GM12878 (cell line): ENCODE measurements around the gene MRPL2. TPM values are rescaled to one million over a fixed set of nuclear protein-coding genes. Genes with fewer than 3 reads are reported as not detected.

Experiments used
- ATAC-seq: fragments of 200-7000 bp; cut with Tn5 transposase; 3 replicates; pipeline ENCODE4 v1.9.1; 2020; ENCODE audit warnings: mild to moderate bottlenecking, moderate library complexity
- BruUV-seq: library from RNA; stranded (reverse); fragments of 400-500 nt; replicated peaks from 2 replicates; lab custom pipeline; 2021; lab: Mats Ljungman, UMichigan
- CTCF ChIA-PET: fragments of 300-600 bp; sonication (Branson Sonifier 250); formaldehyde crosslinking; extraction: SDS; loops from one replicate; lab custom pipeline; 2021; ENCODE audit warnings: inconsistent platforms; lab: Yijun Ruan, JAX
- POLR2A ChIA-PET: fragments of 350-600 bp; formaldehyde crosslinking; extraction: SDS; loops from one replicate; lab custom pipeline; 2021; ENCODE audit warnings: inconsistent platforms; lab: Charles Lee
- RAD21 ChIA-PET: fragments of 300-600 bp; sonication (Branson Sonifier 250); formaldehyde crosslinking; loops from one replicate; lab custom pipeline; 2023; ENCODE audit warnings: antibody characterized with exemption; ENCODE audit not compliant: unreplicated experiment; lab: Charles Lee
- SMC1A ChIA-PET: fragments of 300-600 bp; sonication (Branson Sonifier 250); formaldehyde crosslinking; loops from one replicate; lab custom pipeline; 2023; ENCODE audit not compliant: unreplicated experiment, uncharacterized antibody; lab: Charles Lee
- DNase-seq: peaks from one replicate; pipeline ENCODE4 v3.0.0-alpha.2; 2011; ENCODE audit warnings: low read depth, low spot score
- FAIRE-seq: peaks from 3 replicates; lab custom pipeline; 2011; peaks lifted over from hg19 to GRCh38; lab: Jason Lieb, UNC
- H2AFZ ChIP-seq: 2 replicates; pipeline ENCODE4 v1.6.0; 2011; ENCODE audit warnings: low read depth, low read length, control low read depth; ENCODE audit not compliant: control insufficient read depth
- H3K27ac ChIP-seq: 2 replicates; pipeline ENCODE4 v1.5.1; 2011; ENCODE audit warnings: control low read depth; ENCODE audit not compliant: control insufficient read depth, insufficient read depth
- H3K27me3 ChIP-seq, 2 experiments: replicated peaks in 1 of 2; 2 replicates each; pipeline versions ENCODE4 v1.6.0 to v1.6.1; 2011; ENCODE audit warnings: low read length in 1 of 2; ENCODE audit not compliant: control insufficient read depth in 2 of 2, insufficient read depth in 2 of 2
- H3K36me3 ChIP-seq, 2 experiments: 2 replicates each; pipeline ENCODE4 v1.5.1; 2011; ENCODE audit warnings: low read length in 1 of 2; ENCODE audit not compliant: control insufficient read depth in 2 of 2, insufficient read depth in 2 of 2
- H3K4me1 ChIP-seq: 2 replicates; pipeline ENCODE4 v1.6.1; 2011; ENCODE audit warnings: mild to moderate bottlenecking, low read length, moderate library complexity, mixed read lengths; ENCODE audit not compliant: control insufficient read depth, insufficient read depth
- H3K4me2 ChIP-seq: 2 replicates; pipeline ENCODE4 v1.6.0; 2011; ENCODE audit warnings: control low read depth; ENCODE audit not compliant: control insufficient read depth, insufficient read depth
- H3K4me3 ChIP-seq: fragments of 200-600 bp; sonication (generic); 2 replicates; pipeline ENCODE4 v1.5.1; 2016
- H3K79me2 ChIP-seq: 2 replicates; pipeline ENCODE4 v1.6.0; 2011; ENCODE audit warnings: low read length; ENCODE audit not compliant: control insufficient read depth, insufficient read depth
- H3K9ac ChIP-seq: 2 replicates; pipeline ENCODE4 v1.8.0; 2011; ENCODE audit warnings: low read length, control low read depth, mixed read lengths; ENCODE audit not compliant: control insufficient read depth, insufficient read depth
- H3K9me3 ChIP-seq: replicated peaks from 3 replicates; pipeline ENCODE4 v1.5.1; 2011; ENCODE audit warnings: mild to moderate bottlenecking, low read length; ENCODE audit not compliant: control insufficient read depth, insufficient read depth
- H4K20me1 ChIP-seq: 2 replicates; pipeline ENCODE4 v1.6.0; 2011; ENCODE audit not compliant: control insufficient read depth, insufficient read depth
- ASH2L ChIP-seq: fragments of 300-600, 200-600 bp; sonication (generic); IDR thresholded peaks from 2 replicates; pipeline ENCODE4 v1.6.1; 2017; ENCODE audit warnings: low read depth, mild to moderate bottlenecking, borderline replicate concordance
- BCLAF1 ChIP-seq: fragments of 450-650 bp; IDR thresholded peaks from 2 replicates; pipeline ENCODE4 v1.6.1; 2017; ENCODE audit warnings: antibody characterized with exemption, mild to moderate bottlenecking, moderate library complexity
- CHD1 ChIP-seq: IDR thresholded peaks from 2 replicates; pipeline ENCODE4 v1.6.1; 2012; ENCODE audit warnings: low read depth, low read length, improper control_type of control experiment
- CREM ChIP-seq: IDR thresholded peaks from 2 replicates; pipeline ENCODE4 v1.6.1; 2014; ENCODE audit warnings: antibody characterized with exemption, low read depth
- CUX1 ChIP-seq: IDR thresholded peaks from 2 replicates; pipeline ENCODE4 v1.6.1; 2012; ENCODE audit warnings: improper control_type of control experiment, low read depth, low read length; ENCODE audit not compliant: insufficient replicate concordance
- FOXK2 ChIP-seq: fragments of 450-650 bp; IDR thresholded peaks from 2 replicates; pipeline ENCODE4 v1.6.1; 2017; ENCODE audit warnings: mild to moderate bottlenecking, moderate library complexity
- KDM1A ChIP-seq: fragments of 200-600 bp; sonication (generic); IDR thresholded peaks from 2 replicates; pipeline ENCODE4 v1.6.1; 2016; ENCODE audit warnings: borderline replicate concordance
- MEF2A ChIP-seq: IDR thresholded peaks from 2 replicates; pipeline ENCODE4 v1.6.1; 2011; ENCODE audit warnings: low read depth, mild to moderate bottlenecking, low read length, moderate library complexity; ENCODE audit not compliant: insufficient read depth
- MXI1 ChIP-seq: fragments of 150-350 bp; IDR thresholded peaks from 2 replicates; pipeline ENCODE4 v1.6.1; 2011; ENCODE audit warnings: low read depth, mild to moderate bottlenecking, inconsistent platforms, low read length, improper control_type of control experiment
- PML ChIP-seq: IDR thresholded peaks from 2 replicates; pipeline ENCODE4 v1.6.1; 2012; ENCODE audit warnings: low read length, inconsistent platforms
- ZNF217 ChIP-seq: fragments of 450-650 bp; IDR thresholded peaks from 2 replicates; pipeline ENCODE4 v1.6.1; 2017; ENCODE audit warnings: antibody characterized with exemption, mild to moderate bottlenecking
- ZZZ3 ChIP-seq: IDR thresholded peaks from 2 replicates; pipeline ENCODE4 v1.6.1; 2011; ENCODE audit warnings: low read depth; ENCODE audit not compliant: control insufficient read depth, insufficient read length
- WGBS: methylation state at CpG from one replicate; pipeline ENCODE4 v1.1.6; 2016; ENCODE audit warnings: low lambda C conversion rate; ENCODE audit not compliant: insufficient replicate concordance, insufficient coverage; ENCODE audit errors: missing lambda C conversion rate; 5-methylcytosine and 5-hydroxymethylcytosine counted together
- in situ Hi-C: fragments of 300-500 bp; cut with MboI; formaldehyde crosslinking; loops from 9 replicates; pipeline ENCODE4 v1.14.3; 2018; ENCODE audit warnings: mixed read lengths
- intact Hi-C: fragments of 100-400 bp; cut with micrococcal nuclease; formaldehyde crosslinking; loops from one replicate; pipeline ENCODE4 v1.14.2; 2022; ENCODE audit not compliant: unreplicated experiment
- polyA plus RNA-seq, 11 experiments: library from polyadenylated mRNA; depleted of rRNA in 4 of 11; unstranded in 6 of 11; stranded (reverse) in 5 of 11; fragments of >200 nt; fragmentation: Nextera tagmentation in 4 of 11; fragmentation: Illumina TruSeq in 1 of 11; extraction: Ambion mirVana in 4 of 11; extraction: Trizol in 1 of 11; gene quantifications; 1 replicate in 1 of 11; 2 replicates in 10 of 11; pipeline versions ENCODE4 v1.2.1 to v1.2.3, GENCODE V29; 2011 to 2016; ENCODE audit warnings: inconsistent platforms in 2 of 11, missing spikeins in 2 of 11, low read depth in 1 of 11
- total RNA-seq, 4 experiments: library from RNA; depleted of rRNA in 3 of 4; stranded (reverse); fragments of >200 nt in 3 of 4; fragmentation: Illumina TruSeq in 1 of 4; extraction: Trizol in 1 of 4; gene quantifications; 2 replicates each; pipeline versions ENCODE4 v1.2.1 to v1.2.3, GENCODE V29; 2013 to 2021

MRPL2 gene
- total and polyA plus RNA-seq, 10 of the 15 experiments (the other 5 are each of a cell fraction or from before 2014, with no cell fraction given): 29.7 to 125 (median 50.2) TPM

- no peak for TF ChIP-seq MEF2A
These were observed 18.1 kb upstream of the MRPL2 start (continued) for GRCh38 chr6:43077333-43077809.

- 7% methylated on average over 64 of the region's 72 CpGs for WGBS
- intact Hi-C loops: no loop called here
- Histone ChIP-seq H3K79me2 (no peaks in the 10 kb centered on the region), H3K27ac (no peak overlapping the region), H4K20me1 (no peaks in the 10 kb centered on the region), H3K9ac (no peak overlapping the region), H3K4me2 (peak overlapping the region; percentile 62; the same call in 1 of the 2 replicates), H3K36me3 (no peaks in the 10 kb centered on the region), H3K9me3 (no peaks in the 10 kb centered on the region), H3K27me3 (peaks cover 8 to 12% of the 10 kb centered on the region in 2 experiments; a peak in 3 of 4 replicates), H3K4me3 (peak overlapping the region; percentile 52), H2AFZ (peak overlapping the region; percentile 33), H3K4me1 (peaks cover 7% of the 10 kb centered on the region; the same call in 1 of the 2 replicates)
- in situ Hi-C loops: no loop called here
- BruUV-seq: no TSS peak
- ATAC-seq: peak; percentile 28
- ChIA-PET POLR2A (interaction anchor here (0.5 to 1.4 kb wide), 4 partner anchors 9 to 43 kb away, joined by 3 to 5 read pairs (median 4); no protein-coding TSS in a partner anchor), CTCF (interaction anchor here (0.8 kb wide), 1 partner anchor 67 kb away, joined by 3 read pairs; no protein-coding TSS in a partner anchor), RAD21 (interaction anchor here (0.9 to 1.5 kb wide), 3 partner anchors 20 to 67 kb away, joined by 3 to 5 read pairs (median 3); no protein-coding TSS in a partner anchor), SMC1A (interaction anchor here (0.6 to 1.1 kb wide), 4 partner anchors 9 to 147 kb away, joined by 3 to 4 read pairs (median 3); partner anchors contain the start of gene CNPY3)
- no peak for DNase-seq
- FAIRE-seq: no peak
- TF ChIP-seq CUX1 (no peak), ZZZ3 (no peak), CREM (no peak), PML (no peak), MEF2A (no peak), CHD1 (no peak), ZNF217 (no peak), KDM1A (no peak), BCLAF1 (no peak), ASH2L (no peak), MXI1 (no peak), FOXK2 (no peak)
These were observed 17.5 kb upstream of the MRPL2 start for GRCh38 chr6:43076464-43077332.
